ENCODE data around the gene IZUMO3. TPM values are rescaled to one million over a fixed set of nuclear protein-coding genes. Genes with fewer than 3 reads are reported as not detected.

IZUMO3 gene
- total RNA-seq, 1 donor from 2014 or later = not detected

- no peaks in the 10 kb centered on the region for H3K36me3 Mint-ChIP-seq (ENCODE audit: low read depth)
- H3K27ac Mint-ChIP-seq (ENCODE audit: unreplicated experiment) = no peak overlapping the region
- no peaks in the 10 kb centered on the region for H3K27me3 Mint-ChIP-seq (ENCODE audit: low read depth)
- no peak overlapping the region for H3K4me3 Mint-ChIP-seq (ENCODE audit: unreplicated experiment)
- peaks cover 4% of the 10 kb centered on the region for H3K9me3 Mint-ChIP-seq (ENCODE audit: low read depth)
- DNase-seq (ENCODE audit: low spot score) = no peak
- H3K4me1 Mint-ChIP-seq (ENCODE audit: low read depth) = no peaks in the 10 kb centered on the region
- TF ChIP-seq, protein P1, sequence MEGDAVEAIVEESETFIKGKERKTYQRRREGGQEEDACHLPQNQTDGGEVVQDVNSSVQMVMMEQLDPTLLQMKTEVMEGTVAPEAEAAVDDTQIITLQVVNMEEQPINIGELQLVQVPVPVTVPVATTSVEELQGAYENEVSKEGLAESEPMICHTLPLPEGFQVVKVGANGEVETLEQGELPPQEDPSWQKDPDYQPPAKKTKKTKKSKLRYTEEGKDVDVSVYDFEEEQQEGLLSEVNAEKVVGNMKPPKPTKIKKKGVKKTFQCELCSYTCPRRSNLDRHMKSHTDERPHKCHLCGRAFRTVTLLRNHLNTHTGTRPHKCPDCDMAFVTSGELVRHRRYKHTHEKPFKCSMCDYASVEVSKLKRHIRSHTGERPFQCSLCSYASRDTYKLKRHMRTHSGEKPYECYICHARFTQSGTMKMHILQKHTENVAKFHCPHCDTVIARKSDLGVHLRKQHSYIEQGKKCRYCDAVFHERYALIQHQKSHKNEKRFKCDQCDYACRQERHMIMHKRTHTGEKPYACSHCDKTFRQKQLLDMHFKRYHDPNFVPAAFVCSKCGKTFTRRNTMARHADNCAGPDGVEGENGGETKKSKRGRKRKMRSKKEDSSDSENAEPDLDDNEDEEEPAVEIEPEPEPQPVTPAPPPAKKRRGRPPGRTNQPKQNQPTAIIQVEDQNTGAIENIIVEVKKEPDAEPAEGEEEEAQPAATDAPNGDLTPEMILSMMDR (IDR thresholded peaks at IDR 0.05) = no peak
Observed at GRCh38 chr9:24504521-24504920, 41.2 kb downstream of the IZUMO3 start.

- no peaks in the 10 kb centered on the region for H3K4me1 Mint-ChIP-seq (ENCODE audit: low read depth)
- DNase-seq (ENCODE audit: low spot score) = no peak
- H3K9me3 Mint-ChIP-seq (ENCODE audit: low read depth) = peaks cover 3% of the 10 kb centered on the region
- no peak overlapping the region for H3K4me3 Mint-ChIP-seq (ENCODE audit: unreplicated experiment)
- no peak overlapping the region for H3K27ac Mint-ChIP-seq (ENCODE audit: unreplicated experiment)
- no peaks in the 10 kb centered on the region for H3K27me3 Mint-ChIP-seq (ENCODE audit: low read depth)
- H3K36me3 Mint-ChIP-seq (ENCODE audit: low read depth) = no peaks in the 10 kb centered on the region
- TF ChIP-seq, protein P1 (IDR thresholded peaks at IDR 0.05) = no peak
Observed at GRCh38 chr9:24502206-24502937, 43.3 kb downstream of the IZUMO3 start.

DNA sequence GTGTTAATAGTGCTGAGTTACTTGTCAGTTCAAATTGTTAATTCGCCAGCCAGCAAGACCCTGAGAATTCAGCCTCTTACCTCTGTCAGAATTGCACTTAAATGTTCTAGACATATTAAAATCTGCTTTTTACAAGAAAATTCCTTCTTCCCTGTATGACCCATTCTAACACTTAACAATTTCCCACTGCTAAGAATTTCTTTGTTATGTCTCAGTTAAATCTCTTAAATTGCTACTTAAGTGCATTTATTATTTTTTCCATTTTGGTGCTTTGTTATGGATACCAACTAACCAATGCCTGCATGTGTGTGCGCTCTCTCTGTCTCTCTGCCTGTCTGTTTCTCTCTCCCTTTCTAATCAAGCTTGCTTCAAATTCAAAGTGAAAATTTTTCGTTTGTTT lies 44.9 kb downstream of the IZUMO3 start:
- Mint-ChIP-seq H3K4me1 (ENCODE audit: low read depth) (no peaks in the 10 kb centered on the region), H3K27me3 (ENCODE audit: low read depth) (no peaks in the 10 kb centered on the region), H3K4me3 (ENCODE audit: unreplicated experiment) (no peak overlapping the region), H3K9me3 (ENCODE audit: low read depth) (peaks cover 3% of the 10 kb centered on the region), H3K36me3 (ENCODE audit: low read depth) (no peaks in the 10 kb centered on the region), H3K27ac (ENCODE audit: unreplicated experiment) (no peak overlapping the region)
- TF ChIP-seq, protein P1 (IDR thresholded peaks at IDR 0.05) = no peak
- no peak for DNase-seq (ENCODE audit: low spot score)

DNA sequence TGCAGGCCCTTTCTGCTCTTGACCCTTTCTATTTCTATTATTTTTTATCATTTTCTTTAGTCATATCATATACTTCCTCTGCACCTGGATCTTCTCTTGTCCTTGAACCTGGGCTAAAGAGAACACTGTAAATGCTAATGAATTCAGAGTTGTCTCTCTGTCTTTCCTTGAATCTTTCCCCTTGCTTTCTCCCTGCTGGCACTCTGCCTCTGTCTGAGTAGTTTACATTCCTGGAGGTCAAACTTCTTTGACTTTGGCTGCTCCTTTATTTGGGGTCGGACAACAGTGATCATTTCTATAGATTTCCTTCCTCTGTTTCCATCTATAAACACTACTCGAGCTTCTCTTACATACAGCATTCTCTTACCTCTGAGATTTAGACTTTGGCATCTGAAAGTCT lies 47.1 kb downstream of the IZUMO3 start:
- H3K9me3 Mint-ChIP-seq (ENCODE audit: low read depth) = peaks cover 3% of the 10 kb centered on the region
- H3K4me3 Mint-ChIP-seq (ENCODE audit: unreplicated experiment) = no peak overlapping the region
- H3K27ac Mint-ChIP-seq (ENCODE audit: unreplicated experiment) = no peak overlapping the region
- TF ChIP-seq, protein P1 (IDR thresholded peaks at IDR 0.05) = no peak
- DNase-seq (ENCODE audit: low spot score) = no peak
- no peaks in the 10 kb centered on the region for H3K4me1 Mint-ChIP-seq (ENCODE audit: low read depth)
- no peaks in the 10 kb centered on the region for H3K36me3 Mint-ChIP-seq (ENCODE audit: low read depth)
- H3K27me3 Mint-ChIP-seq (ENCODE audit: low read depth) = peaks cover 4% of the 10 kb centered on the region

DNA sequence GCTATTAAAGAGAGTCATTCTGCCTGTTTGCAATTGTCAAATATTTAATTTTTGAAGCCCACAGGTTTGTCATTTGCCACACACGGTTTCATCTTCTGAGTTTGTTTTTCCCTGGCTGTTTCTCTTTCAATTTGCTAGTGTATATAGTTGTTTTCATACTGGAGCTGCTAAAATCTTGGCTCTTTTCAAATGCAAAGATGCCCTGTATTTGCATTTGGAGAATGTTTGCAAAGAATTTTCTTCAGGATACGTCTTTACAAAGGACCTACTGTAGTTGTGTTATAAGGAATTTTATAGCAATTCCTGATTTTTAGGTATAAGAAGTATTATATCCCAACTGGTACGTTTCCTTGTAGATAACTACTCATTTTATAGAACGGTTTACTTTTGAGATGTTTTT lies 48.0 kb downstream of the IZUMO3 start:
- H3K27ac Mint-ChIP-seq (ENCODE audit: unreplicated experiment) = no peak overlapping the region
- peaks cover 6% of the 10 kb centered on the region for H3K9me3 Mint-ChIP-seq (ENCODE audit: low read depth)
- no peaks in the 10 kb centered on the region for H3K36me3 Mint-ChIP-seq (ENCODE audit: low read depth)
- H3K4me1 Mint-ChIP-seq (ENCODE audit: low read depth) = no peaks in the 10 kb centered on the region
- H3K4me3 Mint-ChIP-seq (ENCODE audit: unreplicated experiment) = no peak overlapping the region
- no peak for DNase-seq (ENCODE audit: low spot score)
- peaks cover 4% of the 10 kb centered on the region for H3K27me3 Mint-ChIP-seq (ENCODE audit: low read depth)
- TF ChIP-seq, protein P1 (IDR thresholded peaks at IDR 0.05) = no peak

All from chondrocyte (in vitro differentiated cells).